HepG2 (cell line): ENCODE measurements around the gene CCDC14. TPM values are rescaled to one million over a fixed set of nuclear protein-coding genes. Genes with fewer than 3 reads are reported as not detected.
A peak's percentile ranks its signal among the peaks of the same experiment; 100 is the strongest.

Source experiments
- ARNTL ChIP-seq: sonication (generic); formaldehyde crosslinking; IDR thresholded peaks from 2 replicates; pipeline ENCODE4 v1.4.0; 2020; ENCODE audit warnings: mild to moderate bottlenecking, missing genetic modification reagents
- EP300 ChIP-seq, 3 experiments: sonication (generic) in 1 of 3; formaldehyde crosslinking in 1 of 3; IDR thresholded peaks; 2 replicates each; pipeline versions ENCODE4 v1.5.1 to v1.6.1; 2011 to 2020; ENCODE audit warnings: low read depth in 2 of 3, low read length in 2 of 3, borderline replicate concordance in 1 of 3, improper control_type of control experiment in 1 of 3, mild to moderate bottlenecking in 1 of 3, missing genetic modification reagents in 1 of 3, moderate library complexity in 1 of 3
- ETV5 ChIP-seq: IDR thresholded peaks from 2 replicates; pipeline ENCODE4 v1.6.1; 2018; ENCODE audit warnings: missing biosample characterization, missing genetic modification reagents, inconsistent platforms, borderline replicate concordance
- FOSL2 ChIP-seq: sonication (generic); formaldehyde crosslinking; IDR thresholded peaks from 2 replicates; pipeline ENCODE4 v1.4.0; 2020; ENCODE audit warnings: missing genetic modification reagents
- FOXP1 ChIP-seq, 2 experiments: fragments of 450-650 bp in 1 of 2; IDR thresholded peaks; 2 replicates each; pipeline ENCODE4 v1.6.1; 2017 to 2018; ENCODE audit warnings: antibody characterized with exemption in 1 of 2
- GPN1 ChIP-seq: sonication (generic); formaldehyde crosslinking; IDR thresholded peaks from 2 replicates; pipeline ENCODE4 v1.5.1; 2020; ENCODE audit warnings: missing genetic modification reagents, borderline replicate concordance
- NR1H2 ChIP-seq: sonication (generic); formaldehyde crosslinking; IDR thresholded peaks from 2 replicates; pipeline ENCODE4 v1.8.1; 2022; ENCODE audit warnings: low read depth, missing genetic modification reagents, borderline replicate concordance
- RXRA ChIP-seq: sonication (generic); formaldehyde crosslinking; IDR thresholded peaks from 2 replicates; pipeline ENCODE4 v1.5.1; 2020; ENCODE audit warnings: missing genetic modification reagents
- SKIL ChIP-seq: sonication (generic); formaldehyde crosslinking; IDR thresholded peaks from 2 replicates; pipeline ENCODE4 v1.8.0; 2022; ENCODE audit warnings: missing genetic modification reagents, mild to moderate bottlenecking, moderate library complexity, borderline replicate concordance
- SRSF9 ChIP-seq: fragments of 200-400 bp; formaldehyde crosslinking; IDR thresholded peaks from 2 replicates; pipeline ENCODE4 v1.6.1; 2018; ENCODE audit warnings: borderline replicate concordance, mild to moderate bottlenecking, low read depth, low read length; ENCODE audit not compliant: insufficient read depth, poor library complexity, severe bottlenecking
- ZBTB26 ChIP-seq: IDR thresholded peaks from 2 replicates; pipeline ENCODE4 v1.6.1; 2016; ENCODE audit warnings: missing compliant biosample characterization, missing genetic modification reagents, borderline replicate concordance
- ZFX ChIP-seq: sonication (generic); formaldehyde crosslinking; IDR thresholded peaks from 2 replicates; pipeline ENCODE4 v1.4.0; 2020; ENCODE audit warnings: mild to moderate bottlenecking, low read depth, missing genetic modification reagents, moderate library complexity
- ZNF354B ChIP-seq: sonication (generic); formaldehyde crosslinking; IDR thresholded peaks from 2 replicates; pipeline ENCODE4 v1.8.0; 2022; ENCODE audit warnings: mild to moderate bottlenecking, missing genetic modification reagents
- ZNF432 ChIP-seq: sonication (generic); formaldehyde crosslinking; IDR thresholded peaks from 2 replicates; pipeline ENCODE4 v1.5.0; 2020; ENCODE audit warnings: missing genetic modification reagents, mild to moderate bottlenecking, borderline replicate concordance
- ZNF569 ChIP-seq: sonication (generic); formaldehyde crosslinking; IDR thresholded peaks from 2 replicates; pipeline ENCODE4 v1.5.0; 2020; ENCODE audit warnings: mild to moderate bottlenecking, missing genetic modification reagents, moderate library complexity, borderline replicate concordance
- ZNF747 ChIP-seq: sonication (generic); formaldehyde crosslinking; IDR thresholded peaks from 2 replicates; pipeline ENCODE4 v1.8.1; 2023; ENCODE audit warnings: missing genetic modification reagents, mild to moderate bottlenecking, borderline replicate concordance
- ZNF75D ChIP-seq: sonication (generic); formaldehyde crosslinking; IDR thresholded peaks from 2 replicates; pipeline ENCODE4 v1.8.1; 2023; ENCODE audit warnings: missing genetic modification reagents, mild to moderate bottlenecking, borderline replicate concordance
- polyA plus RNA-seq, 8 experiments: library from polyadenylated mRNA; depleted of rRNA in 3 of 8; stranded (reverse) in 7 of 8; unstranded in 1 of 8; fragments of >200 nt; fragmentation: Illumina TruSeq in 4 of 8; extraction: Trizol in 4 of 8; gene quantifications; 2 replicates each; pipeline versions ENCODE4 v1.2.1 to v1.2.3, GENCODE V29; 2011 to 2016; ENCODE audit warnings: low read depth in 4 of 8, missing spikeins in 1 of 8, mixed read lengths in 1 of 8; ENCODE audit not compliant: insufficient read depth in 1 of 8
- total RNA-seq, 5 experiments: library from RNA; depleted of rRNA; stranded (reverse); fragments of >200 nt; fragmentation: Illumina TruSeq; extraction: Trizol; gene quantifications; 2 replicates each; pipeline ENCODE4 v1.2.3, GENCODE V29; 2016; ENCODE audit warnings: low read depth in 1 of 5
- TF ChIP-seq, protein P1 (sequence below): sonication (generic); formaldehyde crosslinking; IDR thresholded peaks from 2 replicates; pipeline ENCODE4 v1.4.0; 2020; ENCODE audit warnings: missing genetic modification reagents
- TF ChIP-seq, protein P2 (sequence below): sonication (generic); formaldehyde crosslinking; conservative IDR thresholded peaks from 2 replicates; pipeline ENCODE4 v1.4.0; 2020; ENCODE audit warnings: missing genetic modification reagents
- TF ChIP-seq, protein P3 (sequence below): sonication (generic); formaldehyde crosslinking; IDR thresholded peaks from 2 replicates; pipeline ENCODE4 v1.5.0; 2020; ENCODE audit warnings: missing genetic modification reagents

Gene CCDC14
- total and polyA plus RNA-seq, 2 of the 13 experiments (the other 11 are each of a cell fraction or from before 2014, with no cell fraction given): 48.7 to 49.0 TPM

DNA sequence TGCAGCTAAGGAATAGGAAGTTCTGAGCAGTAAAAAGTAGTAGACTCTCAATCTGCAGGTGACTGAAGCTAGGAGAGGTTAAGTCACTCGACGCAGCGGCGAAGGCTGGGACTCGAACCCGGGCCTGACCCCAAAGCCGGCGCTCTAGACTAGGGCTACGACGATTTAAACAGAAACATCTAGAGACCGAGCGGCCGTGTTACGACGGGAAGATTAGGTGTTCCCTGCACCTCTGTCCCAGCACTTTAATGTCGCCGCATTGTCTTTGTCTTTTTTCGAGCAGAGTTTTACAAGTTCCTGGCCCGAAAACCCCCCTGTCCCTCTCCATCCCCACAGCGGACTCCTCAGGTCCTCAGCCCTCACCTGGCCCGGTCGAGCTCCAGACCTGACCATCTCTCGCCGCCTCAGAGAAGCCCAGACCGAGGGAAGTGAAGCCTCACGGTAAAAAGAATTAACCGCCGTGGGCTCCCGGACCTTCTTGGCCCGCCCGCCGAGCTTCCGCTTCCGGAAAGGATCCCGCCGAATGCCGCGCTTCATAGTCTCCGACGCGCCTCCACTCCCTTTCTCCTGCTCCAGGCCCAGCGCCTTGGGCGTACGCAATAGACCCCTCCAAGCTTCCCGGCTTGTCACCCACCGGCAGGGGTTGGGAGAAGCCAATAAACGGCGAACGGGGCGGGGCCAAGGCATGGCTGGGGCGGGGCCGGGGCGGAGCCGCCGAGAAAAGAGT, at the start of gene CCDC14 (continued):
- TF ChIP-seq, protein P1, sequence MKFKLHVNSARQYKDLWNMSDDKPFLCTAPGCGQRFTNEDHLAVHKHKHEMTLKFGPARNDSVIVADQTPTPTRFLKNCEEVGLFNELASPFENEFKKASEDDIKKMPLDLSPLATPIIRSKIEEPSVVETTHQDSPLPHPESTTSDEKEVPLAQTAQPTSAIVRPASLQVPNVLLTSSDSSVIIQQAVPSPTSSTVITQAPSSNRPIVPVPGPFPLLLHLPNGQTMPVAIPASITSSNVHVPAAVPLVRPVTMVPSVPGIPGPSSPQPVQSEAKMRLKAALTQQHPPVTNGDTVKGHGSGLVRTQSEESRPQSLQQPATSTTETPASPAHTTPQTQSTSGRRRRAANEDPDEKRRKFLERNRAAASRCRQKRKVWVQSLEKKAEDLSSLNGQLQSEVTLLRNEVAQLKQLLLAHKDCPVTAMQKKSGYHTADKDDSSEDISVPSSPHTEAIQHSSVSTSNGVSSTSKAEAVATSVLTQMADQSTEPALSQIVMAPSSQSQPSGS (CRISPR knock-in tag): 0 out of 2 replicates have a peak, but pooled peaks have one; percentile 28
- TF ChIP-seq ARNTL (CRISPR knock-in tag): no peak
- TF ChIP-seq, protein P2, sequence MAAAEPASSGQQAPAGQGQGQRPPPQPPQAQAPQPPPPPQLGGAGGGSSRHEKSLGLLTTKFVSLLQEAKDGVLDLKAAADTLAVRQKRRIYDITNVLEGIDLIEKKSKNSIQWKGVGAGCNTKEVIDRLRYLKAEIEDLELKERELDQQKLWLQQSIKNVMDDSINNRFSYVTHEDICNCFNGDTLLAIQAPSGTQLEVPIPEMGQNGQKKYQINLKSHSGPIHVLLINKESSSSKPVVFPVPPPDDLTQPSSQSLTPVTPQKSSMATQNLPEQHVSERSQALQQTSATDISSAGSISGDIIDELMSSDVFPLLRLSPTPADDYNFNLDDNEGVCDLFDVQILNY (CRISPR knock-in tag): 0 out of 2 replicates have a peak, but pooled peaks have one; percentile 53
- no peak for TF ChIP-seq ZNF747
- TF ChIP-seq, protein P3, sequence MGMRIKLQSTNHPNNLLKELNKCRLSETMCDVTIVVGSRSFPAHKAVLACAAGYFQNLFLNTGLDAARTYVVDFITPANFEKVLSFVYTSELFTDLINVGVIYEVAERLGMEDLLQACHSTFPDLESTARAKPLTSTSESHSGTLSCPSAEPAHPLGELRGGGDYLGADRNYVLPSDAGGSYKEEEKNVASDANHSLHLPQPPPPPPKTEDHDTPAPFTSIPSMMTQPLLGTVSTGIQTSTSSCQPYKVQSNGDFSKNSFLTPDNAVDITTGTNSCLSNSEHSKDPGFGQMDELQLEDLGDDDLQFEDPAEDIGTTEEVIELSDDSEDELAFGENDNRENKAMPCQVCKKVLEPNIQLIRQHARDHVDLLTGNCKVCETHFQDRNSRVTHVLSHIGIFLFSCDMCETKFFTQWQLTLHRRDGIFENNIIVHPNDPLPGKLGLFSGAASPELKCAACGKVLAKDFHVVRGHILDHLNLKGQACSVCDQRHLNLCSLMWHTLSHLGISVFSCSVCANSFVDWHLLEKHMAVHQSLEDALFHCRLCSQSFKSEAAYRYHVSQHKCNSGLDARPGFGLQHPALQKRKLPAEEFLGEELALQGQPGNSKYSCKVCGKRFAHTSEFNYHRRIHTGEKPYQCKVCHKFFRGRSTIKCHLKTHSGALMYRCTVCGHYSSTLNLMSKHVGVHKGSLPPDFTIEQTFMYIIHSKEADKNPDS (CRISPR knock-in tag): no peak
- no peak for TF ChIP-seq SKIL (CRISPR knock-in tag)
- no peak for TF ChIP-seq SRSF9
- no peak for TF ChIP-seq ZNF432 (CRISPR knock-in tag)
- TF ChIP-seq EP300 (IDR thresholded peaks at IDR 0.05; ENCODE audit: low read depth in 2 of 2, low read length in 2 of 2): no peak
- no peak for TF ChIP-seq EP300 (CRISPR knock-in tag; IDR thresholded peaks at IDR 0.05; ENCODE audit: borderline replicate concordance)
- peak; percentile 82 for TF ChIP-seq ZFX
- no peak; the same call in 1 of the 2 replicates for TF ChIP-seq RXRA (CRISPR knock-in tag)
- no peak for TF ChIP-seq GPN1 (CRISPR knock-in tag)
- TF ChIP-seq ZNF75D: no peak
- no peak for TF ChIP-seq ZNF354B (CRISPR knock-in tag)
- no peak for TF ChIP-seq NR1H2 (CRISPR knock-in tag)
- 0 out of 2 replicates have a peak, but pooled peaks have one; percentile 6 for TF ChIP-seq FOSL2
- no peak for TF ChIP-seq ZNF569 (CRISPR knock-in tag)
- TF ChIP-seq FOXP1 (IDR thresholded peaks at IDR 0.05): no peak
- no peak for TF ChIP-seq FOXP1 (CRISPR knock-in tag; IDR thresholded peaks at IDR 0.05)
- TF ChIP-seq ETV5 (CRISPR knock-in tag): peak; percentile 64
- TF ChIP-seq ZBTB26: no peak
